ENCODE measurements around the gene NAALADL2. TPM values are rescaled to one million over a fixed set of nuclear protein-coding genes. Genes with fewer than 3 reads are reported as not detected.

Gene NAALADL2
- total and polyA plus RNA-seq, 2 of the 13 experiments (the other 11 are each of a cell fraction or from before 2014, with no cell fraction given) = 0.08 TPM; not detected in 1

GRCh38 chr3:175478301-175478700 lies 619.2 kb downstream of the NAALADL2 start (continued):
- TF ChIP-seq MEIS1 (CRISPR knock-in tag; IDR thresholded peaks at IDR 0.05; ENCODE audit: borderline replicate concordance) (no peak), THAP7 (CRISPR knock-in tag; IDR thresholded peaks at IDR 0.05) (no peak), ZNF75D (CRISPR knock-in tag; IDR thresholded peaks at IDR 0.05; ENCODE audit: borderline replicate concordance) (no peak), ZBED4 (CRISPR knock-in tag; IDR thresholded peaks at IDR 0.05; ENCODE audit: borderline replicate concordance) (no peak)

- no peak overlapping the region for H3K4me2 ChIP-seq (ENCODE audit: low read depth, low read length)
- ATAC-seq = no peak
- no TSS peak for BruUV-seq (replicated peaks)
- no peak overlapping the region for H3K27ac ChIP-seq (ENCODE audit: extremely low read length, insufficient read depth, low read length)
- H3K4me1 ChIP-seq (ENCODE audit: insufficient read depth, low read length) = no peaks in the 10 kb centered on the region
- H4K20me1 ChIP-seq (ENCODE audit: insufficient read depth, low read length) = no peaks in the 10 kb centered on the region
- no peak overlapping the region for H3K4me3 ChIP-seq (replicated peaks in 1 of 3; ENCODE audit: insufficient read depth in 1 of 3, low read depth in 2 of 3, low read length in 3 of 3)
- intact Hi-C loops (cut with micrococcal nuclease; ENCODE audit: unreplicated experiment) (no loop called here), in situ Hi-C loops (cut with HindIII; ENCODE audit: extremely low pct_ligation_motif_present, low pct_unique_long_range_greater_than_20kb) (no loop called here)
- no peaks in the 10 kb centered on the region for H3K36me3 ChIP-seq (replicated peaks in 1 of 2; ENCODE audit: control insufficient read depth in 1 of 2, insufficient read depth in 2 of 2, low read length in 2 of 2)
- no peaks in the 10 kb centered on the region for H3K79me2 ChIP-seq (ENCODE audit: insufficient read depth, low read length)
- H3K9ac ChIP-seq (ENCODE audit: insufficient read depth, low read depth, low read length) = no peak overlapping the region
- POLR2A ChIA-PET = no interaction called here
- no peaks in the 10 kb centered on the region for H3K9me3 ChIP-seq (ENCODE audit: low read length)
- H2AFZ ChIP-seq (ENCODE audit: low read length) = no peak overlapping the region
- WGBS (ENCODE audit: low lambda C conversion rate) = 33% methylated on average over 2 of the region's 2 CpGs
- FAIRE-seq = no peak
- DNase-seq (ENCODE audit: low spot score) = no peak
- CTCF ChIA-PET (ENCODE audit: low intra/inter-chr PET ratio, low total read pairs) = no interaction called here
- H3K27me3 ChIP-seq (ENCODE audit: control insufficient read depth in 1 of 2, insufficient read depth in 2 of 2, low read length in 2 of 2) = no peaks in the 10 kb centered on the region; a peak in 1 of 5 replicates
- TF ChIP-seq AGO1 (IDR thresholded peaks at IDR 0.05; ENCODE audit: low read depth, low read length, poor library complexity, severe bottlenecking) (no peak), POLR2G (IDR thresholded peaks at IDR 0.05; ENCODE audit: low read depth, low read length) (no peak), ZFAT (CRISPR knock-in tag; conservative IDR thresholded peaks at IDR 0.05) (no peak), SOX5 (CRISPR knock-in tag; IDR thresholded peaks at IDR 0.05; ENCODE audit: borderline replicate concordance) (no peak), E2F2 (CRISPR knock-in tag; IDR thresholded peaks at IDR 0.05; ENCODE audit: borderline replicate concordance) (no peak), SP140L (CRISPR knock-in tag; IDR thresholded peaks at IDR 0.05; ENCODE audit: borderline replicate concordance) (no peak), GPBP1L1 (CRISPR knock-in tag; IDR thresholded peaks at IDR 0.05) (no peak)
Measured at GRCh38 chr3:175479175-175479574, 620.0 kb downstream of the NAALADL2 start.
